Adipocyte (in vitro differentiated cells): ENCODE measurements around the gene COL25A1.

Experiments
- DNase-seq: peaks from one replicate; pipeline ENCODE4 v3.0.0-alpha.2; 2015; ENCODE audit warnings: low read depth
- H3K27me3 ChIP-seq: replicated peaks from 2 replicates; pipeline ENCODE4 v1.7.0; 2013; ENCODE audit warnings: mild to moderate bottlenecking, low read length, moderate library complexity; ENCODE audit not compliant: control insufficient read depth, insufficient read depth
- H3K36me3 ChIP-seq: 2 replicates; pipeline ENCODE4 v1.7.0; 2013; ENCODE audit warnings: low read length, mild to moderate bottlenecking, moderate library complexity; ENCODE audit not compliant: control insufficient read depth, insufficient read depth, severe bottlenecking
- H3K4me1 ChIP-seq: 2 replicates; pipeline ENCODE4 v1.7.0; 2013; ENCODE audit warnings: mild to moderate bottlenecking, low read length, moderate library complexity; ENCODE audit not compliant: control insufficient read depth, insufficient read depth
- H3K4me3 ChIP-seq: 2 replicates; pipeline ENCODE4 v1.7.0; 2013; ENCODE audit warnings: mild to moderate bottlenecking, low read length, moderate library complexity
- H3K9ac ChIP-seq: 2 replicates; pipeline ENCODE4 v1.7.0; 2013; ENCODE audit warnings: mild to moderate bottlenecking, low read length, moderate library complexity
- H3K9me3 ChIP-seq: 2 replicates; pipeline ENCODE4 v1.7.0; 2013; ENCODE audit warnings: mild to moderate bottlenecking, low read length, moderate library complexity; ENCODE audit not compliant: control insufficient read depth

The COL25A1 gene

GRCh38 chr4:109166586-109166985, 135.9 kb downstream of the COL25A1 start:
- Histone ChIP-seq H3K36me3 (no peaks in the 10 kb centered on the region), H3K9me3 (no peaks in the 10 kb centered on the region), H3K4me3 (no peak overlapping the region), H3K4me1 (peaks cover 2% of the 10 kb centered on the region), H3K9ac (no peak overlapping the region), H3K27me3 (no peaks in the 10 kb centered on the region)
- no peak for DNase-seq

GRCh38 chr4:109166126-109166525, 136.3 kb downstream of the COL25A1 start:
- Histone ChIP-seq H3K9ac (no peak overlapping the region), H3K36me3 (no peaks in the 10 kb centered on the region), H3K4me3 (no peak overlapping the region), H3K9me3 (no peaks in the 10 kb centered on the region), H3K27me3 (no peaks in the 10 kb centered on the region), H3K4me1 (no peaks in the 10 kb centered on the region)
- DNase-seq, result no peak

GRCh38 chr4:109164011-109164410, 138.4 kb downstream of the COL25A1 start:
- peak; percentile 37 for DNase-seq
- Histone ChIP-seq H3K9me3 (no peaks in the 10 kb centered on the region), H3K9ac (no peak overlapping the region), H3K36me3 (no peaks in the 10 kb centered on the region), H3K4me1 (no peaks in the 10 kb centered on the region), H3K27me3 (no peaks in the 10 kb centered on the region), H3K4me3 (no peak overlapping the region)

- no peak for DNase-seq
- H3K9ac ChIP-seq, result no peak overlapping the region
- H3K36me3 ChIP-seq, result no peaks in the 10 kb centered on the region
- H3K4me3 ChIP-seq, result no peak overlapping the region
- H3K9me3 ChIP-seq, result no peaks in the 10 kb centered on the region
- H3K4me1 ChIP-seq, result no peaks in the 10 kb centered on the region
- H3K27me3 ChIP-seq, result no peaks in the 10 kb centered on the region
These were observed 139.0 kb downstream of the COL25A1 start for GRCh38 chr4:109163493-109163892.

GRCh38 chr4:109162759-109163158, 139.7 kb downstream of the COL25A1 start:
- H3K27me3 ChIP-seq, result no peaks in the 10 kb centered on the region
- H3K4me3 ChIP-seq, result no peak overlapping the region
- H3K9ac ChIP-seq, result no peak overlapping the region
- no peak for DNase-seq
- no peaks in the 10 kb centered on the region for H3K9me3 ChIP-seq
- H3K4me1 ChIP-seq, result no peaks in the 10 kb centered on the region
- no peaks in the 10 kb centered on the region for H3K36me3 ChIP-seq

GRCh38 chr4:109160494-109160893, 142.0 kb downstream of the COL25A1 start:
- Histone ChIP-seq H3K27me3 (no peaks in the 10 kb centered on the region), H3K4me1 (peaks cover 2% of the 10 kb centered on the region), H3K9ac (no peak overlapping the region), H3K9me3 (no peaks in the 10 kb centered on the region), H3K4me3 (no peak overlapping the region), H3K36me3 (no peaks in the 10 kb centered on the region)
- DNase-seq, result no peak

GRCh38 chr4:109157696-109158095, 144.8 kb downstream of the COL25A1 start:
- Histone ChIP-seq H3K9ac (no peak overlapping the region), H3K9me3 (no peaks in the 10 kb centered on the region), H3K36me3 (no peaks in the 10 kb centered on the region), H3K27me3 (no peaks in the 10 kb centered on the region), H3K4me3 (no peak overlapping the region), H3K4me1 (peaks cover 5% of the 10 kb centered on the region)
- DNase-seq, result no peak

- Histone ChIP-seq H3K4me1 (peaks cover 5% of the 10 kb centered on the region), H3K9ac (no peak overlapping the region), H3K36me3 (no peaks in the 10 kb centered on the region), H3K4me3 (no peak overlapping the region), H3K9me3 (no peaks in the 10 kb centered on the region), H3K27me3 (no peaks in the 10 kb centered on the region)
- no peak for DNase-seq
These were observed 145.3 kb downstream of the COL25A1 start for GRCh38 chr4:109157205-109157604.

- H3K36me3 ChIP-seq, result no peaks in the 10 kb centered on the region
- H3K27me3 ChIP-seq, result no peaks in the 10 kb centered on the region
- peak; percentile 48 for DNase-seq
- no peaks in the 10 kb centered on the region for H3K9me3 ChIP-seq
- H3K4me1 ChIP-seq, result peaks cover 5% of the 10 kb centered on the region
- no peak overlapping the region for H3K9ac ChIP-seq
- no peak overlapping the region for H3K4me3 ChIP-seq
These were observed 146.1 kb downstream of the COL25A1 start for GRCh38 chr4:109156356-109156755.

- Histone ChIP-seq H3K27me3 (no peaks in the 10 kb centered on the region), H3K9ac (no peak overlapping the region), H3K36me3 (no peaks in the 10 kb centered on the region), H3K9me3 (no peaks in the 10 kb centered on the region), H3K4me3 (no peak overlapping the region), H3K4me1 (peaks cover 5% of the 10 kb centered on the region)
- DNase-seq, result peak; percentile 11
These were observed 146.7 kb downstream of the COL25A1 start for GRCh38 chr4:109155682-109156283.

GRCh38 chr4:109155084-109155483, 147.4 kb downstream of the COL25A1 start:
- H3K27me3 ChIP-seq, result no peaks in the 10 kb centered on the region
- no peak overlapping the region for H3K4me3 ChIP-seq
- H3K9ac ChIP-seq, result no peak overlapping the region
- DNase-seq, result no peak
- no peaks in the 10 kb centered on the region for H3K9me3 ChIP-seq
- no peaks in the 10 kb centered on the region for H3K36me3 ChIP-seq
- H3K4me1 ChIP-seq, result peaks cover 5% of the 10 kb centered on the region

GRCh38 chr4:109154424-109154823, 148.0 kb downstream of the COL25A1 start:
- no peak overlapping the region for H3K4me3 ChIP-seq
- DNase-seq, result no peak
- peaks cover 5% of the 10 kb centered on the region for H3K4me1 ChIP-seq
- H3K27me3 ChIP-seq, result no peaks in the 10 kb centered on the region
- H3K9ac ChIP-seq, result no peak overlapping the region
- H3K9me3 ChIP-seq, result no peaks in the 10 kb centered on the region
- H3K36me3 ChIP-seq, result no peaks in the 10 kb centered on the region
